Ovary (tissue), 10 donors: Measurements from ENCODE around the gene TMEM213. TPM values are rescaled to one million over a fixed set of nuclear protein-coding genes. Genes with fewer than 3 reads are reported as not detected.

Experiments used
- DNase-seq, 5 donors: peaks; one replicate each; pipeline ENCODE4 v3.0.0-alpha.2; 2019 to 2020
- H3K27ac ChIP-seq, 2 donors: fragments of 200-600 bp; one replicate each; pipeline versions ENCODE4 v1.5.1 to v1.8.0; 2019 to 2022
- H3K27me3 ChIP-seq: fragments of 200-600 bp; one replicate; pipeline ENCODE4 v1.8.0; 2022
- H3K36me3 ChIP-seq: fragments of 200-600 bp; sonication (generic); one replicate; pipeline ENCODE4 v1.5.1; 2019
- H3K4me1 ChIP-seq: one replicate; pipeline ENCODE4 v1.8.1; 2013; ENCODE audit warnings: mild to moderate bottlenecking, moderate library complexity; ENCODE audit not compliant: insufficient read depth
- H3K4me3 ChIP-seq: fragments of 200-600 bp; sonication (generic); one replicate; pipeline ENCODE4 v1.5.1; 2017
- H3K9me3 ChIP-seq, 2 donors: fragments of 200-600 bp in 1 of 2; sonication (generic) in 1 of 2; one replicate each; pipeline versions ENCODE4 v1.5.1 to v1.8.1; 2013 to 2019; ENCODE audit warnings: mild to moderate bottlenecking in 1 of 2, moderate library complexity in 1 of 2
- CTCF ChIP-seq, 3 donors: fragments of 450-650 bp in 2 of 3; fragments of 200-600 bp in 1 of 3; IDR thresholded peaks; one replicate each; pipeline versions ENCODE4 v1.5.1 to v1.8.0; 2016 to 2022; ENCODE audit warnings: antibody characterized with exemption in 3 of 3, mild to moderate bottlenecking in 1 of 3
- EP300 ChIP-seq: sonication (generic); formaldehyde crosslinking; IDR thresholded peaks from one replicate; pipeline ENCODE4 v1.6.1; 2017; ENCODE audit warnings: antibody characterized with exemption
- POLR2A ChIP-seq: fragments of 450-650 bp; IDR thresholded peaks from one replicate; pipeline ENCODE4 v1.6.1; 2017; ENCODE audit warnings: antibody characterized with exemption, mild to moderate bottlenecking, moderate library complexity
- WGBS, 3 donors: extraction: QIAGEN DNeasy Blood & Tissue Kit in 1 of 3; methylation state at CpG; one replicate each; pipeline versions ENCODE4 v1.1.5 to v1.1.7; 2013 to 2017; 5-methylcytosine and 5-hydroxymethylcytosine counted together
- intact Hi-C, 4 donors: fragments of 100-400 bp; cut with DNase I; formaldehyde crosslinking; loops; one replicate each; pipeline versions ENCODE4 v1.11.0 to v1.15.1; 2022 to 2023
- long read RNA-seq, 3 donors: library from polyadenylated mRNA in 2 of 3; unstranded in 2 of 3; transcript quantifications; one replicate each; pipeline ENCODE4 v2.0.0 and lab custom pipeline, GENCODE V29; 2021 to 2026
- polyA plus RNA-seq, 2 donors: library from polyadenylated mRNA; stranded (reverse); fragments of 200-250 nt in 1 of 2; fragments of 350-450 nt in 1 of 2; fragmentation: Illumina TruSeq in 1 of 2; extraction: RNeasy Lipid Tissue Mini Kit (QIAGEN cat#74804) in 1 of 2; gene quantifications; one replicate each; pipeline ENCODE4 v1.2.3, GENCODE V29; 2013 to 2014
- total RNA-seq, 7 donors: library from RNA; depleted of rRNA in 2 of 7; stranded (reverse); fragments of >200 nt in 2 of 7; fragmentation: NEBNext Ultra II Directional in 3 of 7; extraction: Animal tissue kit (Norgen Biotek cat#: 25700) in 3 of 7; gene quantifications; one replicate each; pipeline versions ENCODE4 v1.1.0 to v1.2.4, GENCODE V29; 2016 to 2023
- donor health status: DM: no; HTN: no; CAD: no; lungs with moderate emphysema.
- donor health status: DM: no; HTN: no; CAD: no.
- donor health status: Bipolar disorder and iron deficiency.
- donor health status: DM: yes; HTN: yes; CAD: no.
- donor health status: DM: no; HTN: no; CAD: no.
- donor health status: DM: yes; HTN: yes; CAD: no.

The TMEM213 gene
- total RNA-seq (not detected), polyA plus RNA-seq (not detected)
- long read RNA-seq, donor 1, result 0 reads
- long read RNA-seq, donor 2, result 0 reads
- long read RNA-seq, donor 3, result 0 reads

DNA sequence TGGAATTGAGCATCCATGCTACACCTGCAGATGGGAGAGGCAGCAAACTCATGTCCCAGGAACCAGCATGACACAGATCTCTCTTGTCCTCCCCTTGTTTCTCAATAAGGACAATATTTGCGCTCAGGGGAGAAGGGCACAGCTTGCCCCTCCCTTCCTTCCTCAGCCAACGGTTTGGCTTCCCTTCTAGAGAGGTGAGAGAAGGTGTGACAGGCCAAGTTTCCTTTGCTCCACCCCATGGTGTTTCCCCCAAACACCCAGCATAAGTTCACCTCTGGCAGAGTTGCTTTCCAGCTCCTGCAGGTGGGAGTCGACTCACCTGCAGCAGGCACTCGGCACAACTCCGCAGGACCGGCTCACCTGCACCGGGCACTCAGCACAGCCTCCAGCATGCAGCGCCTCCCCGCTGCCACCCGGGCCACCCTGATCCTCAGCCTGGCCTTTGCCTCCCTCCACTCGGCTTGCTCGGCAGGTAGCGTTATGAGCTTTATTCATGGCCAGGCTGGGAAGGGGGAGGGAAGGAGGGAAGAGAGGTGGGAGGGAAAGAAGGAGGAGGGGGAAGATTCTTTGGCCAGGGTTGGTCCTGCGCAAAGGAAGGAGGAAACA lies at the start of gene TMEM213, which contains the start of gene ATP6V0A4:
TMEM213 (plus strand) TSS at position 280 of the 606 bp plus-strand sequence; CDS start at position 391, 111 bp downstream.
ATP6V0A4 (minus strand) TSS at position 482 of the 606 bp plus-strand sequence. CDS start 26,949 bp downstream, outside the sequence.
- DNase-seq, result no peak
- intact Hi-C loops, result no loop called here
- TF ChIP-seq EP300 (no peak), POLR2A (no peak), CTCF (IDR thresholded peaks at IDR 0.05) (no peak)

GRCh38 chr7:138748666-138749065 lies 49.1 kb upstream of the TMEM213 start:
- TF ChIP-seq POLR2A, result no peak
- TF ChIP-seq CTCF (IDR thresholded peaks at IDR 0.05), result no peak
- Histone ChIP-seq H3K27me3 (no peaks in the 10 kb centered on the region), H3K4me1 (no peaks in the 10 kb centered on the region), H3K9me3 (no peaks in the 10 kb centered on the region), H3K27ac (no peak overlapping the region), H3K4me3 (no peak overlapping the region), H3K36me3 (no peaks in the 10 kb centered on the region)
- intact Hi-C loops, result loop anchor here in 1 of 4 donors (10.0 kb wide), 1 partner anchor 594 kb away; no protein-coding TSS in a partner anchor
- WGBS, 3 donors, result 93 to 94% (median 94%) methylated on average over 6 of the region's 6 CpGs
- no peak for DNase-seq

More for the DNA sequence above, at the start of gene TMEM213, which contains the start of gene ATP6V0A4:
- WGBS, 3 donors, result 17 to 31% (median 20%) methylated on average over 14 of the region's 14 CpGs
- no peaks in the 10 kb centered on the region for H3K4me1 ChIP-seq
- no peak within 1 kb of the TSS for H3K27ac ChIP-seq
- H3K4me3 ChIP-seq, result no peak within 1 kb of the TSS
- H3K36me3 ChIP-seq, result no peaks in the 10 kb centered on the region
- no peaks in the 10 kb centered on the region for H3K27me3 ChIP-seq
- no peaks in the 10 kb centered on the region for H3K9me3 ChIP-seq

- 63 to 78% (median 72%) methylated on average over 3 of the region's 3 CpGs for WGBS, 3 donors
- no peak for DNase-seq
- intact Hi-C loops, result loop anchor here in 1 of 4 donors (10.0 kb wide), 1 partner anchor 595 kb away; no protein-coding TSS in a partner anchor
- Histone ChIP-seq H3K27ac (no peak overlapping the region), H3K9me3 (no peaks in the 10 kb centered on the region), H3K27me3 (no peaks in the 10 kb centered on the region), H3K36me3 (no peaks in the 10 kb centered on the region), H3K4me1 (no peaks in the 10 kb centered on the region), H3K4me3 (no peak overlapping the region)
- TF ChIP-seq CTCF (IDR thresholded peaks at IDR 0.05) (no peak), POLR2A (no peak), EP300 (no peak)
These were observed 47.8 kb upstream of the TMEM213 start for GRCh38 chr7:138749960-138750359.

GRCh38 chr7:138750473-138750872 lies 47.3 kb upstream of the TMEM213 start:
- no peak overlapping the region for H3K27ac ChIP-seq
- WGBS, 3 donors, result 95 to 97% (median 95%) methylated on average over 15 of the region's 15 CpGs
- DNase-seq, result no peak
- no peaks in the 10 kb centered on the region for H3K27me3 ChIP-seq
- TF ChIP-seq CTCF (IDR thresholded peaks at IDR 0.05) (no peak), EP300 (no peak), POLR2A (no peak)
- intact Hi-C loops, result no loop called here
- no peaks in the 10 kb centered on the region for H3K36me3 ChIP-seq
- H3K4me3 ChIP-seq, result no peak overlapping the region
- no peaks in the 10 kb centered on the region for H3K9me3 ChIP-seq
- H3K4me1 ChIP-seq, result no peaks in the 10 kb centered on the region
